ENCODE measurements around the gene CUEDC1.

The CUEDC1 gene

DNA sequence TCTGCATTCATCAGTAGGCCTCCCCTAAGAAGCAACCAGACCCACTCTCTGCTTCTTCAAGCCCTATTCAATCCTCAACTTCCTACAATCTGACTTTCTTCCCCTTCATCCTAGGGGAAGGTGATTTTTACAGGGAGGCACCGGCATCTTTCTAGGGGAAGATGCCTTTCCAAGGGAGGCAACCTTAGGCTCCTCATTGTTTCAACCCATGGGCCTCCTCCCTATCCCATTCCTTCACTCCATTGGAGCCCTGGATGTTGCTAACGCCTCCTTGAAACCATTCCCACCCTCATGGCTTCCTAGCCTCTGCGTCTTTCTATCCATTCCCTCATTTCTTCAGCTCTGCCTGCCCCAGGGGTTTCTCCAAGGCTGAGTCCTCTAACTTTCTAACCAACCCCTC, 2.7 kb upstream of the CUEDC1 start:
- DNase-seq (ENCODE audit: low read depth) = no peak

DNA sequence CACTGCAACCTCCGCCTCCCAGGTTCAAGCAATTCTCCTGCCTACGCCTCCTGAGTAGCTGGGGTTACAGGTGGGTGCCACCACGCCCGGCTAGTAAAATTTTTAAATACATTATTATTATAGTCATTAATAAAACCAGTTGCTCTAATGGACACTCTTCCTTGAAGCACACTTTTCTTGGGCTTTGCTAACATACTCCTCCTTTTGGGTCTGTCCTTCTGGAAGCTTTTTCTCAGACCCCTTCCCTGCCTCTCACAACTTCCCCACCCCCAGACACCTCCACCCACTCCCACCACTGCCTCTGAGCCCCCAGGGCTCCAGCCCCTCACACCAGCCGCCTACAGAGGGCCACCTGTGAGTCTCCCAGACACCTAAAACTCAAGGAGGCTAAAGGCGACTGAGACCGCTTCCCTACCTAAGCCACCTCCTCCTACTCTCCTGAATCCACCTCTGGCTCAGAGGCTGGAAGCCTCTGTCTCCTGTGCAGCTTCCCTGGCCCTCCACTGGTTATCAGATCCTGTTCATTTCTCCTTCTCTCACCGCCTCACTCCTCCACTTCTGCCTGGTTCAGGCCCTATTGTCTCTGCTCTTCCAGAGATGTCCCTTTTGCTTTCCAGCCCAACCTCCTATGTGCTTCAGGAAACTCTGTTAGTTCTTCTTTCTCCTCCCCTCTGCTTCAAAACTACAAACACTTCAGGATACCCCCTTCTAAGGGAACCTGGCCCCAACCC, 2.1 kb upstream of the CUEDC1 start:
- DNase-seq (ENCODE audit: low read depth) = no peak

DNA sequence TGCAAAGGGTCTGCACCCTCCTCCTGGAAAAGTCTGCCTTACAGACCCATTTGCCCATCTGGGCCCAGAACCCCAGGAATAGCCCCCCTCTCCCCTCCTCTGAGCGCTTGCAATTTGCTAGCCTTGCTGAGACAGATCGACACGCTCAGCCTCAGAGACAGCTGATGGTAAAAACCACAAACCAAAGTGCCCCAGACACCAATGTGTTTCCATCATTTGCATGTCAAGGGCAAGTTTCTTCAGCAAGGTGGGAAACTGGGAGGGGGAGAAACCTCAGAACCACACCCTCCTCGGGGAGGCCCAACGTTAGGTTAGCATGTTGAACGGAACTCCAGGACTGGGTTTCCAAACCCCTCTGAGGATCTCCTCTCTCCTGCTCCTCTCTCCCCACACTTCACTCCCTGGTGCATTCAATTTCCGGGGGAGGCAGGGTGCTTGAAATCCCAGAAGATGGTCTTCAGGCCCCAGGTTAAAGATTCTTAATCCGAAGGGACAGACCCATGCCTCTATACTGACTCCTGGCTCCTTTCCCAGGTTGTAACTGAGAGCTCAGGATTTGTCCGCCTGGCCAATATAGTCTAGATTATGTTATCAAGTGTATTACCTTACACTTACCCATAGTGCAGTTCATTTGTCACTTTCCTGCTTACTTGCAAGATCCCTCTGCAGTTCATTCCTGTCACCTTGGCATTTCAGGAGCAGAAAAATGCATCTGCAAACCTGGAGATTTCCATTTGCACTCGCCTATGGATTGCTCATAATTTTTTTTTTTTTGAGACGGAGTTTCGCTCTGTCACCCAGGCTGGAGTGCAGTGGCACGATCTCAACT, 1.3 kb upstream of the CUEDC1 start:
- no peak for DNase-seq (ENCODE audit: low read depth)

DNA sequence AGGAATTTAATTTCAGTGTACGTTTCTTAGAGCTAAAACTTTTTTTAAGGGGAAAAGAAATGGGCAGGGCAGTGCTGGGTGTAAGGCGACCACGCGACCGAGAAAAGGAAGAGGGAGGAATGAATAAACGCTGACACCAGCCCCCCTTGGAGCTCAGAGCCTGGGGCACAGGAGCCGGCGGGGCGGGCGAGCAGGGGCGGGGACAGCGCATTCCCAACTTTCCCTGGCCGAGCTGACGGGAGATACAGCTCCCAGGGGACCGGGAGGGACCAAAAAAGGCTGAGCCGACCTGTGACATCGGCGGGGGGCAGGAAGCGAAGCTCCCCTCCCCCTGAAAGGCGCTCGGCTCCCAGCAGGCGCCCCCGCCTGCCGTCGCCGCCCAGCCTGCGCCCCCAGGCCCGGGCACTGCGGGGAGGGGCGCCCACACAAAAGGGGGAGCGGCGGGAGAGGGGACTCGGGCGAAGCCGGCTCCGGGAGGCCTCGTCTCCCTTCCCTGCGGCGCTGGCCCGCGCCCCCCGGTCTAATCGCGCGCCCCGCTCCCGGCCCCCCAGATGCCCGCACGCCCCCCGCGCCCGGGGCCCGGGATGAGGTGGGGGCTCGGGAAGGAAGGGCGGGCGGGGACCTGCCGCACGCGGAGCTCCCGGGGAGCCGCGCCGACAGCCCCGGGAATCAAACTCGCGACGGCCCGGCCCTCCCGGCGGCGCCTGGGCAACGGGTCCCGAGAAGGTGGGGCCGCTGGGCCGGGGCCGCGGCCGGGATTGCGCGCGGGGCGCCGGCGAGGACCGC, 622 bp downstream of the CUEDC1 start:
- DNase-seq (ENCODE audit: low read depth) = no peak

DNA sequence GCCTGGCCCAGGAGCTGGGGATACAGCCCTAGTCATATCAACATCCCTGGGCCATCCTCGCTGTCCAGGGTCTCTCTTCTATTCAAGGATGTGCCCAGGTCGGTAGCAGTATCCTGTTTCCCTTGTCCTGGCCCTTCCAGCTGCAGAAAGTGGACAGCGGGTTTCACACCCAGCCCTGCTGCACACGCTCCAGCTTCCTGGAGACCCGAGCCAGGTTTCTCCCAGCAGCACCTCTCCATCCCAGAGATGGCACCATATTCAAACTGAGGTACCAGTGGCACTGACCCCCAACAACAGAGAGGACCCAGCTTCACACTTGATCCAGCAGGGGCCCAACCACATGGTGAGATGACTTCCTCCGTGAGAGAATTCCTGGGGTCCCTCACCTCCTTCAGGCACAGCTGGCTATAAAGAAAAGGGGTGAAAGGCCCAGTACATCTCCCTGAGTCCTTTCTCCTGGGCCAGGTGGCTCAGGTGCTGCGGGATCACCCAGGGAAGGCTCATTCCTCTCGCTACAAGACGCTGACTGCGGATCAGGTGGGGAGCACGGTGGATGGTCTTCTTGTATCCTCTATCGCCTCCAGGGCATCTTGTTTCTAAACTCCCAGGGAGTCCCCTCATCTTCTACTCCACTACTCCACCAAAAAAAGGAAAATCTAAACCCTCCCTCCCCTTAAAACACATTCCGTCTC, 1.4 kb downstream of the CUEDC1 start:
- DNase-seq (ENCODE audit: low read depth) = no peak

DNA sequence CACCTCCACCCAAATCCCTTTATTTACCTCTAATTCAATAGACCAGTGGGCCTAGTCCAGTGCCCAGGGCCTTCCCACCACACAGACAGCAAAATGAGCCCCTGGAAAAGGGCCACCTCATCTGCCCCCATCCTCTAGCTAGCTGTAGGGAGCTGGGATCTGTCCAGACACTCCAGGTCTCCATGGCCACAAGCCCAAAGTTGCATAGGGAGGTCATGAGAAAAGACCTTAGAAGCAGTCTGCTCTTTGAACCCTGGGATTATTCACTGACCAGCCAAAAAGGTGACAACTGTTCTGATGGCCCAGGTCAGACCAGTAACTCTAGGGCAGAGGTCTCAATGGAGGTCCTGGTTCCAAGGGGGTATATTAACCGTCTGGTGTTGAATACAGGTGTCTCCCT, 2.0 kb downstream of the CUEDC1 start:
- DNase-seq (ENCODE audit: low read depth) = no peak

DNA sequence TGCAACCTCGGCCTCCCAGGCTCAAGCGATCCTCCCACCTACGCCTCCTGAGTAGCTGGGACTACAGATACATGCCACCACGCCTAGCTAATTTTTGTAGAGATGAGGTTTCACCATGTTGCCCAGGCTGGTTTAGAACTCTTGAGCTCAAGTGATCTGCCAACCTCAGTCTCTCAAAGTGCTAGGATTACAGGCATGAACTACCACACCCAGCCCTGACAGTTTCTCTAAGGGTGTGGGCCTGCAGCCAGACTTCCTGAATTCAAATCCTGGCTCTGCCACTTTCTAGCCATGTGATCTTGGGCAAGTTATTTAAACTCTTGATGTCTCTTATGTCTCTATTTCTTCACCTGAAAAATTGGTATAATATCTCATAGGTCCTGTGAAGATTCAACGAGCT, 5.6 kb downstream of the CUEDC1 start:
- DNase-seq (ENCODE audit: low read depth) = no peak

DNA sequence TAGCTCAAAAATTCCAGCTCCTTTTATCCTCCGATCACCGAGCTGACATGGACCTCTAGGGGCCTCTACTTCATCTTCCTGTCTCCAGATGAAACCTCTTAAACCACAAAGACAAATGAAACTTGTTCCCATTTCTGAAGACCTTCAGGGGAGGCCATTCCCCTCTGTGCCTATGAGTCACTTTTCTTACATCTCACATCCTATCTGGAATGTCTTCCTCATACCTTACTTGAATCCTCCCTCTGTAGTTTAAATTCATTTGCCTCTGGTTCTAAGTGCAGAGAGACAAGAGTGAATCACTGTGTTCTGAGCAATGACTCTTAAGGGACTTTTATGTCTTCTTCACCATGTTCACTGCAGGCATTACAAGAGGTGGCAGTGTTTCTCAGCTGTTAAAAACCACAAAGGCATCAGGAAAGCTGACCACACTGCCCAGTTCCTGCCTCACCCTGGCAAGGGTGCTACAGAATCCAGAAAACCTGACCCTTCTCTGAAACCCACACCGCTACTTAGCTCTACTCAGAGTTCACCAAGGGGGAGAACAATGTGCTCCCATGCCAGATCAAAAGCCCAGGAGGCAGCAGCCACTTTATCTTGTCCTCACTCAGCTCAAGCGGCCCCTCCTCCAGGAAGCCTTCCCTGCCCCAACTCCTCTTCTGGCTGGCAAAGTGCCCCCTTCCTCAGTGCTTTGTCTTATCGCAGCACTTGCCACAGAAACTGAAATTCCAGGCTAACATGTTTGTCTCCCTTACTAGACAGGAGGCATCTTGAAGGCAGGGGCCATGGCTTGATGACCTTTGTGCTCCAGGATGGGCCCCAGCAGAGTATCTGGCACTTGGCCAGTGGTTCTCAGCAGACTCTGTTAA, 6.4 kb downstream of the CUEDC1 start:
- DNase-seq (ENCODE audit: low read depth) = peak; percentile 74

DNA sequence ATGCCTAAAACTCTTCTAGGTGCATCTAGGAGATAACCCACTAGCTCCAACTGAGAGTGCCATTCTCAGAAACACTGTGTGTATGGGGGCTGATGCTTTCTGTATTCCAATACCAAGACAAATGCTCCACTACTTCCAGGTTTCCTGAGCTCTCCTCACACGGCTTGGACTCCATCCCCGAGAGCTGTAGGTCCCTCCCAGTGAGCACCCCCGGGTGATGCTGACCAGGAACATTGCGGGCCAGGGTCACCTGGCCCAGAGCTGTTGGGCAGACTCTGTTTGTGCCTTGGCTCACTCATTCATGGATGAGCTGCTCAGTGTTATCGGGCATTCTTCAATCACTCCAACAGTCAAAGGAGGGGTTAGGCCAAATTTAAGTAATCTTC, 7.0 kb downstream of the CUEDC1 start:
- no peak for DNase-seq (ENCODE audit: low read depth)

DNA sequence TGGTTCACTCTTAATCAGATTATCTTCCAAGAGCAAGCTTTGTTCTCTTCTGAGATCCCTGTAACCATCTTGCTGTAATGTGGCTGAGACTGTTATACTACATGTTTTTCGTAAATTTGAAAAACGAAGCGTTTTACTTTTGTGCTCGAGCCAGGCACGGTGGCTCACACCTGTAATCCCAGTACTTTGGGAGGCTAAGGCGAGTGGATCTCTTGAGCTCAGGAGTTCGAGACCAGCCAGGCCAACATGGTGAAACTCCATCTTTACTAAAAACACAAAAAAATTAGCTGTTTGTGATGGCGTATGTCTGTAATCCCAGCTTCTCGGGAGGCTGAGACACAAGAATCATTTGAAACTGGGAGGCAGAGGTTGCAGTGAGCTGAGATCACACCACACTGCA, 7.8 kb downstream of the CUEDC1 start:
- no peak for DNase-seq (ENCODE audit: low read depth)

DNA sequence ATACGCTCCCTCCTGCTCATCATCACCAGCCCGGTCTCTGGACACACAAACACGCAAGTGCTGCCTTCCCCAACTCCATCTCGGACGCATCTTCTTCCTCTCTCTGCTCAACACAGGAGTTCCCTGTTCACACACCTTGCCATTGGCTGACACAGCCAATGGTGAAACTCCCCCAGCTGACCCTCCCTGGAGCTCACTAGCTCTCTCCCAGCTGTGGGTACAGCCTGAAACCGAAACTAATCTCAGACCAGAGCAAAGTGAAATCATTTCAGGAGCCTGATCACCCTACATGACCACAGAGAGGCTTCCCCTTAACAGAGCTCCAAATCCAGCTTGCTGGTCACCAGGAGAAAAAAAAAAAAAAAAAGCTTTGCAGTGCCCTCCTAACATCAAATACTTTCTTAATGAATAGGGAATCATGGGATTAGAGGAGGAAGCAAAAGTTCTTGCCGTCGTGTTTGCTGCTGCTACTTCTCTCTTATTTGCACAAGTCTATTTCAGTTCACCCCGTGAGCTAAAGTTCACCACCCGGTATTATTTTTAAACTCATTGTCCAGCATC, 8.3 kb downstream of the CUEDC1 start:
- no peak for DNase-seq (ENCODE audit: low read depth)

DNA sequence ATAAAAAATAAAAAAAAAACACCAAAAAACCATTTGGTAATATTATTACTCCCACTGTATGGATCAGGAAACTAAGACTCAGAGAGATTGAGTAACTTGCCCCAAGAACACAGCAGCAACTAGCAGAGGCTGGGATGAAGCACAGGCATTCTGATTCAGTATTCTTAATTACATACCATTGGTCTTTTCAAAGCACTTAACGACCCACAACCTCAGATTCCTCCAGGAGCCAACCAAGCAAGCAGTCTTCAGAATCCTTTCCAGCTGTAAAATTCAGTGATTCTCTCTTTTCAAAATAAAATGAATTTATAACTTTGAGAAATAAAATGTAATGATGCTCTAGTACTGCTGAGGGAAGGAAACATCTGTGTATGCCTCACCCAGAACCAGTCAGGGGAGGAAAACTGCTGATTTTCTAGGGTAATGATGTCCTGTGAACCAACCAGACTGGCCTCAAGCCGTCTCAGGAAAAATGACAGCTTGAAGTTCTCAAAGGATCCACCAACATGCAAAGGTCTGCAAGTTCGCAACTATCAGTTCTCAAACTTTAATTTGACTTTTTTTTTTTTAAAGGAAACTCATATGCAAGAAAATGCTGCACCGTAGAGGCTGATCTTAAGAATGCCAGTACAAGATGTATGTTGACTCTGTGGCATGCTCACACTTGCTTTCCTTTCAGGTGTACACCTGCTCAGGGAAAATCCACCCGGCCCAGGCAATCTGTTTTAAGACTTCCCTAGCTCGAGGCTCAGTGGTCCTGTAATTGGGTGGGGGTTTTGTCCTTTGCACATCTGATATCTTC, 9.0 kb downstream of the CUEDC1 start:
- DNase-seq (ENCODE audit: low read depth) = no peak

DNA sequence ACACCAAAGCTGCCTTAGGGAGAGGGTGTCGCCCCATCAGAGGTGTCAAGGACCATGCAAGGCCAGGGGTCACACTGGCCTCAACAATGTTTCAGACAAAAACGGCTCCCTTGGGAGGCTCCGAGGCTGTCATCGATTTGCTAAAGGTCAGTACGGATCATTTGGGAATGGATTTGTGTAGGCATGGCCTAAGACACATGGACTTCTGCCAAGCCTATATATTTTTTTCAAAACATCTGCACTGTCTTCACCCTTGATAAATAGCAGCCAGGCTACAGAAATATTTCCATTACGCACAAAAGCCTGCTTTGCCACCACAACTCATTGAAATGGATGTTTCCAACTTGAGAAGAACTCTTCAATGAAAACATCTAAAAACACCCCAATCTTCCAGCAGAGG, 10.3 kb downstream of the CUEDC1 start:
- DNase-seq (ENCODE audit: low read depth) = no peak

DNA sequence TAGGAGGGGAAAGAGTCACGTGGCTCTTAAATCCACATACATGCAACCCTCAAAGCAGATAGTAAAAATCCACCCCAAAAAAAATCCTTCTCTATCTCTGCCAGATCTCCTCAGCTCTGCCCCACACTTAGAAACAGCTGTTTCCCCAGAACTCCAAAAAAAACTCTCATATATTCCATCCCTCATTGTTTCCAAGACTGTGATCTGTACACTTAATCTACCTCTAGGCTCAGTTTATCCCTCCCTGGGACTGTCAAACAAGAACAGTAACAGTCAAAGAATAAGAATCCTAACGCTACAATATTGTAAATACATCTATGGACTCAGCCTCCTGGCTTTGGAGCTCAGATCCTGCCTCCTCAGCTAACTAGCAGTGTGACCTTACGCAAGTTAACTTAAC, 11.6 kb downstream of the CUEDC1 start:
- no peak for DNase-seq (ENCODE audit: low read depth)

DNA sequence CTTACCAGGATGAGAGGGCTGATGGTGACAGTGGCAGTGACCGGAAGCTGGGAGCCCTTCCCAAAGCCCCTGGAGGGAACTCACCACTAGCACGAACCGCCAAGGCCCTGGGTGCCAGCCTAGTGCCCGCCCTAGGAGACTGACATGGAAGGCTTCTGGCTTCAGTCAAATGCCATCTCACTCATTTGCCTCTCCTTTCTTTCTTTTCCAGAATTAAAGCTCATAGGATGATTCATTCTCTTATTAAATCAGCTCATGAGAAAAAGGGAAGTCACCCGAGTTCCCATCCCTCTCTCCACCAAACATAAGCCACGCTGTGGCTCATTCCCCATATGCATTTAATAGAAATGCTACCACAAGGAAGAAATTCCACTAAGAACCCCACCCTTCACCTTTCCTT, 12.1 kb downstream of the CUEDC1 start:
- DNase-seq (ENCODE audit: low read depth) = no peak

DNA sequence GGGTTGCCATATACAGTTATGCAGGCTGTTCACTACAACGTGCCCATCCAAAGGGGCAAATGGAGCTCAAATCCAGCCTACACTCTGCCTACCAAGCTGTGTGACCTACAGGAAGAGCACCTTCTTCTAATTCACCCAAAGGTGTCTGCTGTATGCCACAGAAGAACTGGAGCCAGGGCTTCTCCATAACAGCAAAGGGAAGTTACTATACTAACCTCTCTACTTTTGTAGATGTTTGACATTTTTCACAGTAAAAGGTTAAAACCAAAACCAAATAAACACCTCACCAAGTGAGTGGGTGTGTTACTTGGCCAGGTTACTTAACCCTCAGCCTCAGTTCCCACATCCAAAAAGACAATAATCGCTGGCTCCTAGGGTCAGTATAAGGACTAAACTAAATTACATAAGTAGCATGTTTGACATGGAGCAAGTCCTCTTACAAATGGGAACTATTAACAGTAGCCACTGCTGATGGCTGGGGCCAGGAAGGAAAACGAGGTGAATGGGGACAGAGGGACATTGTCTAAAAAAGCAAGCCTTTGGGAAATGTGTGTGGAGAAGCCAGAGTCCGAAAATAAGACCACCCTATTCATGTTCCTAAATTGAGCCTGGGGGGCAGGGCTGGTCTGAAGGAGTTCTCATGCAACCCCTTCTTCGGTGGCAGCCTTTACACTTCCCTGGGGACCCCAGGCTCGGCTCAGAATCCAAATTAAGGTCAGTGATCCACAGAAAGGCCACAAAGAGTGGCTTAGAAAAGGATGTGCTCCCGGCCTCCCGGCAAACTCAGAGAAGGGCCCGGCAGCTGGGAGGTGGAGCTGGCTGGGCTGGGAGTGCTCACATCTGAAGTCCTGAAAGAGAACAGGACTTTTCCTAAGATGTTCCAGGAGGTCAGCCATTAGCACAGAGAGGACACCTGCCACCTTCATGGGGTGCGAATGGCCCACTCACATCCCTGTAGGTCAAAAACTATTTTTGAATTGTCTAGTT, 13.5 kb downstream of the CUEDC1 start:
- no peak for DNase-seq (ENCODE audit: low read depth)

DNA sequence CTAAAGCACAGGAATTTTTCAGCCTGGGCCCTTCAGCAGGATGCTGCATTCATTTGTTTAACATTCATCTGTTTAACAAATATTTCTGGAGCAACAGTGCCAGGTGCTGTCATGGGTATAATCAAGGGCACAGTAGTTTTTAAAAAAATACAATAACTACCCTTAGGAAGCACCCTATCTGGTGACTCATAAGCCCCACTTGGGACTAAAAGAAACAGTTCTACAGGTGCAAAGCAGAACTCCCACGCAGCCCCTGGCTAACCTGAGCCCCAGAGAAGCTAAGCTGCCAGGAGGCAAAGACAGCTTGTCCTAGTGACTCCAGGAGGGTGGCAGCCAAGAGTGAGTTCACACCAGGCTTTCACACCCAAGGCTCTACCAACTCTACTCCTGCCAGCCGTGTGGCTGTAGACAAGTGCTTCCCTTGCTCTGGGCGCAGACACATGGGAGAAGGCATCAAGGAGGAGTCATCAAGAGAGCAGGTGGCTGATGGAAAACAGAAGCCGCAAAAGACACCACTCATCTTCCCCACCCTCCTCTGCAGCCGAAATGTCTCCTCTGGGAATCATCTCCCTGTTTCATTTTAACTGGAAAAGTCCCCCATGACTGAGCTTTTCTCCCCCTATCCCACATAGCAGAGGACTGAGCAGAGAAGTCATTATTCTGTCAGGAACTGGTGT, 14.4 kb downstream of the CUEDC1 start:
- no peak for DNase-seq (ENCODE audit: low read depth)

DNA sequence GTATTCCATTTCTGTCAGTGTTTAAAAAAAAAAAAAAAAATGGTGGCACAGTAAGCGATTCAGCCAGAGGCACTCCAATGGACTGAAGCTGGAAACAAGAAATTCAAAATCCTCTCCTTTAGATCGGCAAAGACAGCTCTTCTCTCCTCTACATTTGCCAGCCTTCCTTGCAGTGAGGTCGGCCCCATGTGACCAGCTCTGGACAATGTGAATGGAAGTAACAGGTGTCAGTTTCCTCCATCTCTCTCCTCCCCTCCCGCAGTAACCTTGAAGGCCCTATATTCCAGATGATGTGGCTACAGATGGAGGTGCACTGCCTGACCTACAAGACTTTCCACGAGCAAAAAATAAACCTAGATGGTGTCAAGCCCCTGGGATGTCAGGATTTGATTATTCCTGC, 15.0 kb downstream of the CUEDC1 start:
- no peak for DNase-seq (ENCODE audit: low read depth)
